ENCODE measurements around the gene ZNF766. TPM values are rescaled to one million over a fixed set of nuclear protein-coding genes. Genes with fewer than 3 reads are reported as not detected.

ZNF766 gene
- total RNA-seq (2022; extraction: Qiagen RNA extraction; ENCODE audit: low read depth): 6.5 to 11.9 TPM (median 8.5 TPM) in 5 replicates

DNA sequence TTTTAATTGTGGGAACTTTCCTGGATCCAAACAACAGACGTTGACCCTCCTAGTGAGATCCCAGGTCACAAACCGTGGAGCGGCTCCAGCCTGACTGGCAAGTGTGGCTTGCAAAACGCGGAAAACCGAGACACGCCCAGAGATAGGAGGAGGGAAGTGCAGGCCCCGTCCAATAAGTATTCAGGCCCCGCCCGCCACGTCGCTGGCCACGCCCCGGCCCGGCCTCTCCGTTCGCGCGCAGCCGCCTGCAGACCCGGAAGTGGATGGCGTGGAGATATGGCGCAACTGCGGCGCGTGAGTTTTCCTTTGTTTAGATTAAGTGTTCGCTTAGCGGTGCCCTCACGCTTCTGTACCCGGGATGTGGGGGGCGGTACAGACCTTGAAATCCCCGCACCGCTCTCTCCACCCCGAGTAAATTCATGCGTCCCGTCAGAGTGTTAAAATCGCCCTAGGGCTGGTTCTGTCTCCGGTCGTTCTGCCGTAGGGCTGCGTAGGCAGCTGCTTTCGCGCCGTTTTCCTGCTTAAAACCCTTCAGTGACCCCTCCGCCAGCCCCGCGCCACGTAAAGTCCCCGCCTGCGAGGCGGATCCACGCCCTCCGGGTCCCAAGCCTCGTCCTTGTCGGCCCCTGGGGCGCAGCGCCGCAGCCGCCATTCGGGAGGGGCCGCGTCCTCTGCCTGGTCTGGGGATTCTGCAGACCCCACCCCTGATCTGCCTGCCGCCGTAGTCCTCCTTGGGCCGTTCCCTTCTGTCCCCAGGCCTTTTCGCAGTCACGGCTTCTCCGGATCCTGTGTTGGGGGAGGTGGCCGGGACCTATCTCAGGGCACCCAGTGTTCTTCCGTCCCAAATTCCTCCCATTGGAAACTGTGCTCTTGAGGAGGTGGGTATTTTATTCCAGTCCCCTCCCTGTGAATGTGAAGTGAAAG is at the start of gene ZNF766:
Gene ZNF766 (plus strand): TSS at position 250 of the 924 bp plus-strand sequence. CDS start 27 bp downstream, at position 277.

DNA sequence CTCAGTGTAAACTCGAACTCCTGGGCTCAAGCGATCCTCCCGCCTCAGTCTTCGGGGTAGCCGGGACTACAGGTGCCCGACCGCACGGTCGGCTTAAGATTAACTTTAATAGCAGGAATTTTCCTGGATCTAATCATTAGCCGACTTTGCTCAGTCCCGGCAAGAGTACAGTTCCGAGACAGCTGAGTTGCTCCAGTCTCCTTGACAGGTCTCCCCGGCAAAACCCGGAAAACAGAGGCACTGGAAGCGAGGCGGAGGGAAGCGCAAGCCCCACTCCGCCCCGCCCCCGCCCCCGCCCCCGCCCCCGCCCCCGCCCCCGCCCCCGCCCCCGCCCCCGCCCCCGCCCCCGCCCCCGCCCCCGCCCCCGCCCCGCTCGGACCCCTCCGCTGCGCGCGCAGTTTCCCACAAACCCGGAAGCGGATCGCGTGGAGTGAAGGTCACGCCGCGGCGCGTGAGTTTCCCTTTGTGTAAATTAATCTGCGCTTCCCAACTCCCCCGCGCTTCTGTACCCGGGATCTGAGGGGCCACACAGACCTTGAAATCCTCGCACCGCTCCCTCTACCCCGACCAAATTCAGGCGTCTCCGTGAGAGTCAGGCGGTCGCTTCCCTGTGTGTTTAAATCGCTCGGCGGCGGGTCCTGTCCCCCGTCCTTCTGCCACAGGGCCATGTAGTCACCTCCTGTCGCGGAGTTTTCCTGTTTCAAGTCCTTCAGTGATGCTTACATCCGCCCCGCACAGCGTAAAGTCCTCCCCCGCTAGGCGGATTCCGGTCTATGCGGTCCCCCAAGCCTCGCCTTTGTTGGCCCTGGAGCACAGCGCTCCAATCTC is 27.6 kb downstream of the ZNF766 start, which contains the start of gene ZNF480:
Gene ZNF480 (plus strand): TSS at position 397 of the 828 bp plus-strand sequence. CDS start 3,244 bp downstream, outside the sequence.

DNA sequence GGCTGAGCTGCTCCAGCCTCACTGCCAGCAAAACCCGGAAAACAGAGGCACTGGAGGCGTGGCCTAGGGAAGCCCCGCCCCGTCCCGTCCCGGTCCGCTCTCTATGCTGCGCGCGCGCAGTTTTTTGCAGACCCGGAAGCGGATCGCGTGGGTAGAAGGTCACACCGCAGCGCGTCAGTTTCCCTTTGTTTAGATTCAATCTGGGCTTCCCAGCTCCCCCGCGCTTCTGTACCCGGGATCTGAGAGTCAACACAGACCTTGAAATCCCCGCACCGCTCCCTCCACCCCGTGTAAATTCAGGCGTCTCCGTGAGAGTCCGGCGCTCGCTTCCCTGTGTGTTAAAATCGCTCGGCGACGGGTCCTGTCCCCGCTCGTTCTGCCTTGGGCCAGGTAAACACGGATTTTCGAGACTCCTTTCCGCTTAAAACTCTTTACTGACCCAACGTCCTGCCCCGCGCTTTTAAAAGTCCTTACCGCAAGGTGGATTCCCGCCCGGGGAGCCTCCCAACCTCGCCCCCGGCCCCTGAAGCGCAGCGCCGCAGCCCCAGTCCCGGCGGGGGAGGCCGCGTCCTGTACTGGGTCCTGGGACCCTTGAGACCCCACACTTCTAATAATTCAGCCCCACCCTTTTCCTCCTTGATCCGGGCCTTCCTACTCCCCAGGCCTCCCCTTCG is 66.9 kb downstream of the ZNF766 start, which contains the start of gene ZNF610:
Gene ZNF610 (plus strand): TSS at position 127 of the 674 bp plus-strand sequence. CDS start 12,930 bp downstream, outside the sequence.

Other genes starting within 250 kb of the ZNF766 start
- 3.0 to 4.3 TPM (median 3.4 TPM) in 5 replicates for gene ZNF614, start 241.2 kb upstream of the ZNF766 start, total RNA-seq (2022; extraction: Qiagen RNA extraction; ENCODE audit: low read depth)
- 1.5 to 1.8 TPM (median 1.7 TPM) in 5 replicates for gene ZNF432, start 220.7 kb upstream of the ZNF766 start, total RNA-seq (2022; extraction: Qiagen RNA extraction; ENCODE audit: low read depth)
- 2.0 to 2.5 TPM (median 2.4 TPM) in 5 replicates for gene ZNF841, start 173.8 kb upstream of the ZNF766 start, total RNA-seq (2022; extraction: Qiagen RNA extraction; ENCODE audit: low read depth)
- gene ZNF616, start 129.6 kb upstream of the ZNF766 start, total RNA-seq (2022; extraction: Qiagen RNA extraction; ENCODE audit: low read depth): 0.48 to 1.0 TPM (median 0.86 TPM) in 5 replicates
- 0.73 to 1.0 TPM (median 0.92 TPM) in 5 replicates for gene ZNF836, start 98.0 kb upstream of the ZNF766 start, total RNA-seq (2022; extraction: Qiagen RNA extraction; ENCODE audit: low read depth)
- gene PPP2R1A, start 79.5 kb upstream of the ZNF766 start, total RNA-seq (2022; extraction: Qiagen RNA extraction; ENCODE audit: low read depth): 169 to 313 TPM (median 298 TPM) in 5 replicates
- 7.5 to 20.9 TPM (median 18.0 TPM) in 5 replicates for gene ZNF480, start 27.6 kb downstream of the ZNF766 start, total RNA-seq (2022; extraction: Qiagen RNA extraction; ENCODE audit: low read depth)
- not detected in 5 replicates for gene ZNF610, start 66.7 kb downstream of the ZNF766 start, total RNA-seq (2022; extraction: Qiagen RNA extraction; ENCODE audit: low read depth)
- gene ZNF880, start 100.3 kb downstream of the ZNF766 start, total RNA-seq (2022; extraction: Qiagen RNA extraction; ENCODE audit: low read depth): 0.89 to 1.4 TPM (median 1.1 TPM) in 5 replicates
- 0.15 to 0.50 TPM (median 0.31 TPM) in 5 replicates for gene ZNF528, start 128.3 kb downstream of the ZNF766 start, total RNA-seq (2022; extraction: Qiagen RNA extraction; ENCODE audit: low read depth)
- gene ZNF534, start 159.6 kb downstream of the ZNF766 start, total RNA-seq (2022; extraction: Qiagen RNA extraction; ENCODE audit: low read depth): not detected in 5 replicates
- gene ZNF578, start 184.0 kb downstream of the ZNF766 start, total RNA-seq (2022; extraction: Qiagen RNA extraction; ENCODE audit: low read depth): not detected in 5 replicates

All from A549 treated with CpdA at 1 μM for 4 hours (cell line).